Testis (tissue), 3 donors: Measurements from ENCODE around the gene CFAP299. TPM values are rescaled to one million over a fixed set of nuclear protein-coding genes. Genes with fewer than 3 reads are reported as not detected.

Experiments
- DNase-seq: peaks from one replicate; pipeline ENCODE4 v3.0.0-alpha.2; 2019
- H3K27ac ChIP-seq, 2 donors: fragments of 200-600 bp; sonication (generic); one replicate each; pipeline ENCODE4 v1.5.1; 2019
- H3K27me3 ChIP-seq: fragments of 200-600 bp; sonication (generic); one replicate; pipeline ENCODE4 v1.5.1; 2019
- H3K36me3 ChIP-seq: fragments of 200-600 bp; sonication (generic); one replicate; pipeline ENCODE4 v1.5.1; 2017; ENCODE audit warnings: low read depth; ENCODE audit errors: missing control alignments
- H3K4me1 ChIP-seq: fragments of 200-600 bp; sonication (generic); one replicate; pipeline ENCODE4 v1.5.1; 2019
- H3K4me3 ChIP-seq, 2 donors: fragments of 200-600 bp; sonication (generic); one replicate each; pipeline ENCODE4 v1.5.1; 2017 to 2019
- H3K9me3 ChIP-seq: fragments of 200-600 bp; sonication (generic); one replicate; pipeline ENCODE4 v1.5.1; 2017
- CTCF ChIP-seq, 3 experiments: fragments of 450-650 bp in 2 of 3; fragments of 200-600 bp in 1 of 3; sonication (generic) in 1 of 3; IDR thresholded peaks; one replicate each; pipeline ENCODE4 v1.5.1; 2016 to 2019; ENCODE audit warnings: antibody characterized with exemption in 3 of 3, mild to moderate bottlenecking in 2 of 3, moderate library complexity in 1 of 3
- POLR2A ChIP-seq: fragments of 450-650 bp; IDR thresholded peaks from one replicate; pipeline ENCODE4 v1.6.1; 2017; ENCODE audit warnings: antibody characterized with exemption, mild to moderate bottlenecking, moderate library complexity
- whole genome bisulfite sequencing, 2 donors: methylation state at CpG; one replicate each; pipeline ENCODE4 v1.1.5; 2018; 5-methylcytosine and 5-hydroxymethylcytosine counted together
- intact Hi-C: fragments of 100-400 bp; cut with DNase I; formaldehyde crosslinking; loops from one replicate; pipeline ENCODE4 v1.15.1; 2023; ENCODE audit warnings: low total_unique reads
- polyA plus RNA-seq: library from polyadenylated mRNA; stranded (reverse); fragments of 350-450 nt; fragmentation: Illumina TruSeq; extraction: RNeasy Lipid Tissue Mini Kit (QIAGEN cat#74804); gene quantifications from one replicate; pipeline ENCODE4 v1.2.3, GENCODE V29; 2014; ENCODE audit warnings: low read depth, low replicate concordance; ENCODE audit not compliant: insufficient read depth
- total RNA-seq, 2 donors: library from RNA; depleted of rRNA; stranded (reverse); fragments of >200 nt; gene quantifications; one replicate each; pipeline ENCODE4 v1.2.3, GENCODE V29; 2016

The CFAP299 gene
- total and polyA plus RNA-seq, 3 donors from 2014 or later: 18.1 to 51.9 (median 21.4) TPM

GRCh38 chr4:80409809-80410208 is 74.3 kb downstream of the CFAP299 start:
- no peaks in the 10 kb centered on the region for H3K27me3 ChIP-seq
- 69 to 84% methylated on average over 2 of the region's 2 CpGs for WGBS, 2 donors
- no peak for DNase-seq
- no peaks in the 10 kb centered on the region for H3K36me3 ChIP-seq
- H3K27ac ChIP-seq: no peak overlapping the region
- intact Hi-C loops: no loop called here
- H3K9me3 ChIP-seq: no peaks in the 10 kb centered on the region
- no peaks in the 10 kb centered on the region for H3K4me1 ChIP-seq
- TF ChIP-seq CTCF (IDR thresholded peaks at IDR 0.05): no peak
- no peak for TF ChIP-seq POLR2A
- no peak overlapping the region for H3K4me3 ChIP-seq

GRCh38 chr4:80412322-80412721 is 76.8 kb downstream of the CFAP299 start:
- intact Hi-C loops: no loop called here
- H3K4me3 ChIP-seq: no peak overlapping the region

GRCh38 chr4:80413086-80413485 is 77.6 kb downstream of the CFAP299 start:
- Histone ChIP-seq H3K4me3 (no peak overlapping the region), H3K27ac (no peak overlapping the region), H3K4me1 (no peaks in the 10 kb centered on the region), H3K9me3 (no peaks in the 10 kb centered on the region), H3K27me3 (no peaks in the 10 kb centered on the region), H3K36me3 (no peaks in the 10 kb centered on the region)
- intact Hi-C loops: no loop called here
- TF ChIP-seq CTCF (IDR thresholded peaks at IDR 0.05): no peak
- no peak for TF ChIP-seq POLR2A
- 35 to 38% methylated on average over 2 of the region's 2 CpGs for WGBS, 2 donors
- no peak for DNase-seq

More at GRCh38 chr4:80412322-80412721, 76.8 kb downstream of the CFAP299 start:
- Histone ChIP-seq H3K27me3 (no peaks in the 10 kb centered on the region), H3K4me1 (no peaks in the 10 kb centered on the region), H3K9me3 (no peaks in the 10 kb centered on the region), H3K36me3 (no peaks in the 10 kb centered on the region), H3K27ac (no peak overlapping the region)
- no peak for TF ChIP-seq POLR2A
- no peak for TF ChIP-seq CTCF (IDR thresholded peaks at IDR 0.05)
- DNase-seq: no peak
- 77 to 80% methylated on average over 2 of the region's 2 CpGs for WGBS, 2 donors

- no peaks in the 10 kb centered on the region for H3K27me3 ChIP-seq
- H3K4me3 ChIP-seq: no peak overlapping the region
- DNase-seq: no peak
- intact Hi-C loops: no loop called here
- 91 to 93% methylated on average over 2 of the region's 2 CpGs for WGBS, 2 donors
- no peaks in the 10 kb centered on the region for H3K36me3 ChIP-seq
- H3K4me1 ChIP-seq: no peaks in the 10 kb centered on the region
- no peak overlapping the region for H3K27ac ChIP-seq
- no peaks in the 10 kb centered on the region for H3K9me3 ChIP-seq
- TF ChIP-seq CTCF (IDR thresholded peaks at IDR 0.05) (no peak), POLR2A (no peak)
Observed at GRCh38 chr4:80417019-80417418, 81.5 kb downstream of the CFAP299 start.

- intact Hi-C loops: no loop called here
- WGBS, 2 donors: 80 to 95% methylated on average over 1 of the region's 1 CpG
- TF ChIP-seq CTCF (IDR thresholded peaks at IDR 0.05): no peak
- no peak for TF ChIP-seq POLR2A
- Histone ChIP-seq H3K27ac (no peak overlapping the region), H3K4me1 (no peaks in the 10 kb centered on the region), H3K27me3 (no peaks in the 10 kb centered on the region), H3K9me3 (no peaks in the 10 kb centered on the region), H3K4me3 (no peak overlapping the region), H3K36me3 (no peaks in the 10 kb centered on the region)
- no peak for DNase-seq
Observed at GRCh38 chr4:80419946-80420345, 84.4 kb downstream of the CFAP299 start.
